ENCODE results near the gene ESF1.
A peak's percentile ranks its signal among the peaks of the same experiment; 100 is the strongest.

Gene ESF1

DNA sequence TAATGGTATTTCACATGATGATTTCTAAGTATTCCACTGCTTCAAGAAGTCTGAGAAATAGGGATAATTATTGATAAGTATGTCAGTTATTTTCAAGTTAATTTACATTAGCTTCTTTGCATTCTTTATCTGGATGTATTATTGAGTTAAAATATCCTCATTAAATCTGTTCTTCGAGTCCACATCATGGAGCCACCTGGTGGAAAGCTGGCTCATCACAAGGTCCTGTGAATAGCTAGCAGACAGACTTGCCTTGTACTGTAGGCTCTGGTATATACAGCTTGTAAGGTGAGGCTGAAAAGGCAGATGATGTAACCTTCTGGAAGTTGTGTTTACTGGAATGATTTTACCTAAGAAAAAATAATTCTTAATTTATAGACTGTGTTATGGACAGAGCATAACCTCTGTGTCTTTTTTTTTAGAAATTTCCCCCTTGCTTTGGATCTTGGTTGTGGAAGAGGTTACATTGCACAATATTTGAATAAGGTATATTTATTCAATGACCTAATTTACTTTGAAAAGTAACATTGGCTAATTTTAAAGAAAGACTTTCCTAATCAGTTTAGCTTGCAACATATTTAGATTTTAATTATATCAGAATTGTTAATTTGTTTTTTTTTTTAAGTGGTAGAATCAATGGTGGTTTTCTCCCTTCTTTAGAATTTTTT, 3.6 kb upstream of the ESF1 start:
- WGBS: 67% methylated on average over 1 of the region's 1 CpG
- Histone ChIP-seq H3K27ac (ENCODE audit: low read depth, low read length) (no peak overlapping the region), H3K9me3 (ENCODE audit: insufficient read depth, low read depth, low read length) (no peaks in the 10 kb centered on the region), H3K4me1 (ENCODE audit: insufficient read depth, low read length) (peaks cover 13% of the 10 kb centered on the region; the same call in 1 of the 2 replicates), H3K36me3 (ENCODE audit: insufficient read depth, low read length) (peaks cover 67% of the 10 kb centered on the region), H3K4me3 (ENCODE audit: low read length) (no peak overlapping the region), H3K27me3 (ENCODE audit: insufficient read depth, low read length) (no peaks in the 10 kb centered on the region), H3K9ac (ENCODE audit: low read depth, low read length) (no peak overlapping the region)

- H3K27ac ChIP-seq (ENCODE audit: low read depth, low read length): no peak overlapping the region
- 90% methylated on average over 6 of the region's 8 CpGs for WGBS
- peak overlapping the region; percentile 88 for H3K4me3 ChIP-seq (ENCODE audit: low read length)
- H3K9me3 ChIP-seq (ENCODE audit: insufficient read depth, low read depth, low read length): no peaks in the 10 kb centered on the region
- peak overlapping the region; percentile 86; the same call in 1 of the 2 replicates for H3K9ac ChIP-seq (ENCODE audit: low read depth, low read length)
- H3K27me3 ChIP-seq (ENCODE audit: insufficient read depth, low read length): no peaks in the 10 kb centered on the region
- H3K36me3 ChIP-seq (ENCODE audit: insufficient read depth, low read length): peaks cover 67% of the 10 kb centered on the region
- peaks cover 13% of the 10 kb centered on the region; the same call in 1 of the 2 replicates for H3K4me1 ChIP-seq (ENCODE audit: insufficient read depth, low read length)
These were observed 1.6 kb upstream of the ESF1 start for GRCh38 chr20:13786143-13786828.

DNA sequence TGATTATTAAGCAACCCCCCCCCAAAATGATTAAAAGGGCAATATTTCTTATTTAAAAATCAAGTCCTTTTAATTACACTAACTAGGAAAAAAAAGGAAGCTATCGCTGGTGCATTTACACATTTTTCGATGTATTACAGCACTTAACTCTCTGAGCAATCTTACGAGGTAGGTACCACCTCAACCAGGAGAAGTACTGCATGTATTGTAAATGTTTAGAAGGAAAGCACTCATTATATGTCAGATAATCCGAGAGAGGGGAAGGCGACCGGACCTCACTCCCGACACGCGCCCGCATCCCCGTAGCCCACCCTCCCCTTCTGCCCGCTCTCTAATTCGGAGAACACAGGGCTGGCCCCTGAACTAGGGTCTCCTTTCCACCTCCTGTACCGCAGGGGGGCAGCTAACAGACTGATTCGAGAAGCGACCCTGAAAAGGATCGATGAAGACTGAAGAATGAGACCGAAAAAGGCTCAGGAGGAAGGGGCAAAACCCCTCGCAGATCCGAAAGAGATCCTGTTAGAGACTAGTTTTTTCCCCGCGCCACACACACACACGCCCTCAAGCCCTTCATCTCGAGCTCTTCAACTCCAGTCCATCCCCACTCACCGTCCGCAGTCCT, 337 bp downstream of the ESF1 start:
- Histone ChIP-seq H3K4me3 (ENCODE audit: low read length) (peak overlapping the region; percentile 88), H3K36me3 (ENCODE audit: insufficient read depth, low read length) (peaks cover 67% of the 10 kb centered on the region), H3K9me3 (ENCODE audit: insufficient read depth, low read depth, low read length) (no peaks in the 10 kb centered on the region), H3K4me1 (ENCODE audit: insufficient read depth, low read length) (peaks cover 13% of the 10 kb centered on the region; the same call in 1 of the 2 replicates), H3K27ac (ENCODE audit: low read depth, low read length) (peak overlapping the region; percentile 53), H3K9ac (ENCODE audit: low read depth, low read length) (peak overlapping the region; percentile 86), H3K27me3 (ENCODE audit: insufficient read depth, low read length) (no peaks in the 10 kb centered on the region)
- WGBS: under 1% methylated on average over 23 of the region's 26 CpGs

- peak overlapping the region; percentile 88 for H3K4me3 ChIP-seq (ENCODE audit: low read length)
- WGBS: 90% methylated on average over 13 of the region's 13 CpGs
- no peak overlapping the region for H3K27ac ChIP-seq (ENCODE audit: low read depth, low read length)
- peaks cover 68% of the 10 kb centered on the region for H3K36me3 ChIP-seq (ENCODE audit: insufficient read depth, low read length)
- peak overlapping the region; percentile 86 for H3K9ac ChIP-seq (ENCODE audit: low read depth, low read length)
- peaks cover 13% of the 10 kb centered on the region; the same call in 1 of the 2 replicates for H3K4me1 ChIP-seq (ENCODE audit: insufficient read depth, low read length)
- no peaks in the 10 kb centered on the region for H3K27me3 ChIP-seq (ENCODE audit: insufficient read depth, low read length)
- H3K9me3 ChIP-seq (ENCODE audit: insufficient read depth, low read depth, low read length): no peaks in the 10 kb centered on the region
These were observed 1.2 kb downstream of the ESF1 start for GRCh38 chr20:13783528-13783927.

- no peak overlapping the region for H3K27ac ChIP-seq (ENCODE audit: low read depth, low read length)
- H3K4me3 ChIP-seq (ENCODE audit: low read length): no peak overlapping the region
- H3K36me3 ChIP-seq (ENCODE audit: insufficient read depth, low read length): peaks cover 94% of the 10 kb centered on the region
- H3K9ac ChIP-seq (ENCODE audit: low read depth, low read length): no peak overlapping the region
- H3K9me3 ChIP-seq (ENCODE audit: insufficient read depth, low read depth, low read length): no peaks in the 10 kb centered on the region
- 0 out of 2 replicates have a peak, but pooled peaks cover 3% of the 10 kb centered on the region for H3K4me1 ChIP-seq (ENCODE audit: insufficient read depth, low read length)
- WGBS: 96% methylated on average over 2 of the region's 3 CpGs
- no peaks in the 10 kb centered on the region for H3K27me3 ChIP-seq (ENCODE audit: insufficient read depth, low read length)
These were observed 5.9 kb downstream of the ESF1 start for GRCh38 chr20:13778827-13779226.

GRCh38 chr20:13777171-13777601, 7.5 kb downstream of the ESF1 start:
- Histone ChIP-seq H3K4me3 (ENCODE audit: low read length) (no peak overlapping the region), H3K9me3 (ENCODE audit: insufficient read depth, low read depth, low read length) (no peaks in the 10 kb centered on the region), H3K36me3 (ENCODE audit: insufficient read depth, low read length) (peaks cover 97% of the 10 kb centered on the region), H3K9ac (ENCODE audit: low read depth, low read length) (no peak overlapping the region), H3K27ac (ENCODE audit: low read depth, low read length) (no peak overlapping the region), H3K27me3 (ENCODE audit: insufficient read depth, low read length) (no peaks in the 10 kb centered on the region), H3K4me1 (ENCODE audit: insufficient read depth, low read length) (no peaks in the 10 kb centered on the region)
- 91% methylated on average over 3 of the region's 4 CpGs for WGBS

- Histone ChIP-seq H3K9ac (ENCODE audit: low read depth, low read length) (no peak overlapping the region), H3K4me1 (ENCODE audit: insufficient read depth, low read length) (no peaks in the 10 kb centered on the region), H3K36me3 (ENCODE audit: insufficient read depth, low read length) (peaks cover 98% of the 10 kb centered on the region), H3K27ac (ENCODE audit: low read depth, low read length) (no peak overlapping the region), H3K4me3 (ENCODE audit: low read length) (no peak overlapping the region), H3K27me3 (ENCODE audit: insufficient read depth, low read length) (no peaks in the 10 kb centered on the region), H3K9me3 (ENCODE audit: insufficient read depth, low read depth, low read length) (no peaks in the 10 kb centered on the region)
- 93% methylated on average over 4 of the region's 4 CpGs for WGBS
These were observed 8.9 kb downstream of the ESF1 start for GRCh38 chr20:13775867-13776266.

- Histone ChIP-seq H3K27me3 (ENCODE audit: insufficient read depth, low read length) (no peaks in the 10 kb centered on the region), H3K27ac (ENCODE audit: low read depth, low read length) (no peak overlapping the region), H3K9me3 (ENCODE audit: insufficient read depth, low read depth, low read length) (0 out of 2 replicates have a peak, but pooled peaks cover 1% of the 10 kb centered on the region), H3K4me1 (ENCODE audit: insufficient read depth, low read length) (no peaks in the 10 kb centered on the region), H3K9ac (ENCODE audit: low read depth, low read length) (no peak overlapping the region), H3K4me3 (ENCODE audit: low read length) (no peak overlapping the region), H3K36me3 (ENCODE audit: insufficient read depth, low read length) (peaks cover 98% of the 10 kb centered on the region)
- 91% methylated on average over 4 of the region's 4 CpGs for WGBS
These were observed 12.2 kb downstream of the ESF1 start for GRCh38 chr20:13772529-13772928.

DNA sequence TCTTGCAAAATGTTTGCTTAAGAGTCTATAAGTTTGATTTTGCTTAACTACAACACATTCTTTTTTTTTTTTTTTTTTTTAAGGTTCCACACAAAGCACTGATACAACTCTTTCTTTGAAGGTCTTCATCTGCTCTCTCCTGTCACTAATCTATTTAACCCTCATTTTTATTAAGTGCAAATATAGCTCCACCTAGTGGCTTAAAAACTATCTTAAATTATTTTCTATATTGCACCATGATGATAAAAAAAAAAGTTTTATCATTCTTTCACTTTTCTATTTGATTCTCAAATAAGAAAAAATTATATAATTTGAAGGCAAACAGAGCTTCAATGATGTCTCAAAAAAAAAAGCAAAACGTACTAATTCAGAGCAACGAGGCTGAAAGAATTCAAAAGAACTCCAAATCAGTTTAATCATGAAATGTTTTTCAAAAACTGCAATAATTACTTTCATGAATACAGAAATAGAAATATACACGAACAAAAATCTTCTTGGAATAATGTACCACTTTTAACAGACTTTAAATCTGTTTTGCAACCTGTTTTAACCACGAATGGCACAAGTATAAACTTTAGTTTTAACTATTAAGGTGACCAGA, 12.8 kb downstream of the ESF1 start:
- H3K27me3 ChIP-seq (ENCODE audit: insufficient read depth, low read length): no peaks in the 10 kb centered on the region
- no peaks in the 10 kb centered on the region for H3K4me1 ChIP-seq (ENCODE audit: insufficient read depth, low read length)
- WGBS: 86% methylated on average over 3 of the region's 4 CpGs
- no peak overlapping the region for H3K9ac ChIP-seq (ENCODE audit: low read depth, low read length)
- H3K27ac ChIP-seq (ENCODE audit: low read depth, low read length): no peak overlapping the region
- H3K4me3 ChIP-seq (ENCODE audit: low read length): no peak overlapping the region
- peaks cover 5% of the 10 kb centered on the region; the same call in 1 of the 2 replicates for H3K9me3 ChIP-seq (ENCODE audit: insufficient read depth, low read depth, low read length)
- peaks cover 98% of the 10 kb centered on the region for H3K36me3 ChIP-seq (ENCODE audit: insufficient read depth, low read length)

DNA sequence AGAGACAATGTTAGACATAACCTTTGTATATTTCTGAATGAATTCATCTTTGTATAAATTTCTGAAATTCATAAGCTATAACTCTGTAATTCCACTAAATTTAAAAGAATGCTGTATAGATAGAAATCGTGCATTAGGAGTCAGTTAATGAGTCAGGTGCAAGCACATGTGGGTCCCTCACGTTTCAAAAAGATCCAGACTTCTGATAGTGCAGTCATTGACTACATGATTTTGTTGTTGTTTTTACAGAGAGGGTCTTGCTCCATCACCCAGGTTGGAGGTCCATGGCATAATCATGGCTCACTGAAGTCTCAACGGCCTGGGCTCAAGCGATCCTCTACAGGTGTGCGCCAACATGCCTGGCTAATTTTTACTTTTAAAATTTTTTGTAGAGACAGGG, 14.6 kb downstream of the ESF1 start:
- H3K9me3 ChIP-seq (ENCODE audit: insufficient read depth, low read depth, low read length): peaks cover 21% of the 10 kb centered on the region
- no peak overlapping the region for H3K9ac ChIP-seq (ENCODE audit: low read depth, low read length)
- no peak overlapping the region for H3K27ac ChIP-seq (ENCODE audit: low read depth, low read length)
- H3K36me3 ChIP-seq (ENCODE audit: insufficient read depth, low read length): peaks cover 98% of the 10 kb centered on the region
- no peak overlapping the region for H3K4me3 ChIP-seq (ENCODE audit: low read length)
- WGBS: 95% methylated on average over 5 of the region's 5 CpGs
- H3K4me1 ChIP-seq (ENCODE audit: insufficient read depth, low read length): no peaks in the 10 kb centered on the region
- H3K27me3 ChIP-seq (ENCODE audit: insufficient read depth, low read length): no peaks in the 10 kb centered on the region

Measured in HUES64 (cell line).